Jurkat, Clone E6-1 (cell line): Measurements from ENCODE around the gene DOCK11.
"Not testable (repeated sequence)": the region's sequence is repeated elsewhere in the genome, so short reads cannot be mapped to it uniquely, and the experiment has no call there.

Experiments used
- DNase-seq: peaks from one replicate; pipeline ENCODE4 v3.0.0-alpha.2; 2011; ENCODE audit warnings: low read depth, low spot score
- H3K4me3 ChIP-seq: 2 replicates; pipeline ENCODE4 v1.5.1; 2011; ENCODE audit warnings: mild to moderate bottlenecking, low read length, control low read depth, moderate library complexity

Gene DOCK11

DNA sequence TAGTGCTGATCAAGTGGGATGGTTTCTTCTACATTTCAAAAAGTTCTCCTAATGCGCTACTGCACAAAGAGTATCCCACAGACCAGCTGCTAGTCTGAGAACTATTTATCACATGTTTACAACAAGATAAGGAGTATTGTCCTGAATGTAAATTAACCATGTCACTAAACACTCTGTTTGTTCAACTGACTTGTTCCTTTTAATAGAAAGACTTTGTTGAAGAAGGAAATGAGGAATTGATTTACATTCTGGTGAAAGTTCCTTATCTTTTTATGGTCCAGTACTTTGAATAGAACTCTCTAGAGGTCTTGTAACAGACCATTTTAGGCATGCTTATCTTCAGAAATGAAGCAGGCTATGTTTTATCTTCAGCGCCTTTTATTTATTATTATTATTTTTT, 164.5 kb downstream of the DOCK11 start:
- DNase-seq = no peak
- no peak overlapping the region for H3K4me3 ChIP-seq

DNA sequence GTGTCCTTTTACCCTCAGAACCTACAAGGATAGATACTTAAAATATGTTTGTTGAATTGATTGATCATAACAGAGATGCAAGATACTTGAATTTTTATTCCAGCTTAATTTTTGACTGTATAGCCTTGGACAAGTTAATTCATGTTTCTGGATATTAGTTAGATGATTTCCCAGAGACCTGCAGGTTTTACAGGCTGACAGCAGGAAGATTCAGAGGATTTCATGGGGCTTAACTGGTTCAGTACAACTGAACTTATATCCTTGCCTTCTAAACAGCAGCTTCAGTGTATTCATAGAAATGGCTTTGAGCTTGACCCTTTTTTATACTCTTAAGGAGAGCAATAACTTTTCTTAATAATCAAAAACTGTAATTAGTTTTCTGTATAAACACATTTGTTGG, 169.6 kb downstream of the DOCK11 start:
- no peak overlapping the region for H3K4me3 ChIP-seq

DNA sequence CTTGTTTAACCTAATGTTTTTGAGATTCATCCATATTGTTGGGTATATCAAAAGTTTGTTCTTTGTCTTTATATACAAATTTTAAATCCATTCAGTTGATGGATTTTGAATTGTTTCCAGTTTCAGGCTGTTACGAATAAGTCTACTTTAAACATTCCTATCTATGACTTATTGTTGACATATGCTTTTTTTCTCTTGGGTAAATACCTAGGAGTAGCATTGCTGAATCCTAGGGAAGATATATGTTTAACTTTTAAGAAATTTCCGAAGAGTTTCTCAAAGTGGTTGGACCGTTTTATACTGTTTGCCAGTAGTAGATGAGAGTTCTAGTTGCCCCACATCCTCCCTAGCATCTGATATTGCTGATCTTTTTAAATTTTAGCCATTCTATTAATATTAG, 170.9 kb downstream of the DOCK11 start:
- DNase-seq = no peak
- H3K4me3 ChIP-seq = no peak overlapping the region

More for the DNA sequence above, 169.6 kb downstream of the DOCK11 start:
- DNase-seq = no peak

DNA sequence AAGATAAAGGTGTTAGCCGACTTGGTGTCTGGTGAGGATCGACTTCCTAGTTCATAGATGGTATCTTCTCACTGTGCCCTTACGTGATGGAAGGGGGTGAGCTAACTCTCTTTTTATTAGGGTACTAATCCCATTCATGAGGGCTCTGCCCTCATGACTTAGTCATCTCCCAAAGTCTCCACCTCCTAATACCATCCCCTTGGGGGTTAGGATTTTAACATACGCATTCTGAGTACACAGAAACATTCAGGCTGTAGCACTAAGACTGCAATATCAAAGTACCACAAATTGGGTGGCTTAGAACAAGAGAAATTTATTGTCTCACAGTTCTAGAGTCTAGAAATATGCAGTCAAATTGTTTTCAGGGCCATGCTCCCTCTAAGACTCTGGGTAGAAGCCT, 173.8 kb downstream of the DOCK11 start:
- no peak overlapping the region for H3K4me3 ChIP-seq
- no peak for DNase-seq

DNA sequence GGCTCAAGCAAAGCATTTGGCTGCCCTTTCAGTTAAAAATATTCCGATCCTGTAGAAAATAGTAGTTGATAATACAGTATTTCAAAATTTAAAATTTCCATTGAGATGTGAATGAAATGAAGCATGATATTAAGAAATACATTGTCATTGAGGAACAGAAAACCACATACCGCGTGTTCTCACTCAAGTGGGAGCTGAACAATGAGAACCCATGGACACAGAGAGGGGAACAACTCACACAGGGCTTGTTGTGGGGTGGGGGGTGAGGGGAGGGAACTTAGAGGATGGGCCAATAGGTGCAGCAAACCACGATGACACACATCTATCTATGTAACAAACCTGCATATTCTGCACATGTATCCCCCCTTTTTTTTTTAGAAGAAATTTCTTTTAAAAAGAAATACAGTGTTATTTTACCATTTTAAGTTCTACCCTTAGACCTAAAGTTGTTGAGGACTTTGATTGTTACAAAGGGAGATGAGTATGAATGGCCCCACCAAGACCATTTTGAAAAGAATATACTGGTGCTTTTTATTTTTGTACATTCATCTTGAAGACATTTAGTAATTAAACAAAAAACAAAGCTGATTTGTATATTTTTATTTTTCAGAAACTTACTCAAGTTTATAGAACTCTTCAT, 179.8 kb downstream of the DOCK11 start:
- no peak overlapping the region for H3K4me3 ChIP-seq
- DNase-seq = no peak

DNA sequence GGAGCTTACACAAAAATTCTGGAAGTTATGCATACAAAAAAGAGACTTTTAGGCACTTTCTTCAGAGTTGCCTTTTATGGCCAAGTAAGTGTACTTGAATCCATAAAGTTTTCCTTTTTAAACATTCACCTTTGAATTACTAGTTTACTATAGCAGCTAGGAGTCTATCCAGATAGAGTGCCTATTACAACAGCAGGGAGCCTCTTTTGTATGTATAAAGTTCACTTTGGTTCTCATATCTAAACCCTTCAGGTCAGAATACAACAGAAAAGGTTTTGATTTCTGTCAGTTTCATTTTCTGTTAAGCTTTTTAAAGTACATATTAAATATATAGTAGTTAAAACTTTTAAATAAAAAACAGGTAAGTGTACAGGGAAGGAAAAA, 180.3 kb downstream of the DOCK11 start:
- DNase-seq = no peak

DNA sequence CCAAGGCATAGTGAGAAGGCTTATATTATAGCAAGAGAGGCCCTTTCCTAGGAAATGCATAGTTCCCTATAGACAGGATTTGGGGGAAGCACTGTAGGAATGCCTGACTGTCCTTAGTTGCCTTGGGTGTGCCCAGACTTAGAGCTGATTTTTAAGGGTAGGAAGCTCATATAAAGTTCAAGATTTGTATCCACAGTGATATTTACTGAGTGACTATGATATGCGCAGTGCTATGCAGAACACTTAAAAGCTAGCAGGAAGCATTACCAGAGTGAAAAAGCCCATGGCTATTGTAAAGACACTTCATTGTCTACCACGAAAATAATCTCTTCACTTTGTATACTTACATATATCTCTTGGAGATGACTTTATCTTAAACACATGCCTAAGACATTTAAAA, 181.7 kb downstream of the DOCK11 start:
- no peak for DNase-seq
- H3K4me3 ChIP-seq = no peak overlapping the region

More for the DNA sequence above, 180.3 kb downstream of the DOCK11 start:
- no peak overlapping the region for H3K4me3 ChIP-seq

DNA sequence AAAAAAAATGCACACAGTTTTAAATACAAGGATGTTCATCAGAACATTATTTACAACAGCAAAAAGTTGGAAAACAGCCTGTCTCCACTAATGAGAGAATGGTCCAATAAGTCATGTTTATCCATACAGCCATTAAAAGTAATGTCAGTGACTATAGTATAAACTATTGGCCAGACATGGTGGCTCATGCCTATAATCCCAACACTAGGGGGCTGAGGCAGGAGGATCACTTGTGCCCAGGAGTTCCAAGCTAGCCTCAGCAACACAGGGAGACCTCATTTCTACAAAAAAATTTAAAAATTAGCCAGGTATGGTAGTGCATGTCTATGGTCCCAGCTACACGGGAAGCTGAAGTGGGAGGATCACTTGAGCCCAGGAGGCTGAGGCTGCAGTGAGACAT, 183.7 kb downstream of the DOCK11 start:
- DNase-seq = no peak
- H3K4me3 ChIP-seq = no peak overlapping the region

DNA sequence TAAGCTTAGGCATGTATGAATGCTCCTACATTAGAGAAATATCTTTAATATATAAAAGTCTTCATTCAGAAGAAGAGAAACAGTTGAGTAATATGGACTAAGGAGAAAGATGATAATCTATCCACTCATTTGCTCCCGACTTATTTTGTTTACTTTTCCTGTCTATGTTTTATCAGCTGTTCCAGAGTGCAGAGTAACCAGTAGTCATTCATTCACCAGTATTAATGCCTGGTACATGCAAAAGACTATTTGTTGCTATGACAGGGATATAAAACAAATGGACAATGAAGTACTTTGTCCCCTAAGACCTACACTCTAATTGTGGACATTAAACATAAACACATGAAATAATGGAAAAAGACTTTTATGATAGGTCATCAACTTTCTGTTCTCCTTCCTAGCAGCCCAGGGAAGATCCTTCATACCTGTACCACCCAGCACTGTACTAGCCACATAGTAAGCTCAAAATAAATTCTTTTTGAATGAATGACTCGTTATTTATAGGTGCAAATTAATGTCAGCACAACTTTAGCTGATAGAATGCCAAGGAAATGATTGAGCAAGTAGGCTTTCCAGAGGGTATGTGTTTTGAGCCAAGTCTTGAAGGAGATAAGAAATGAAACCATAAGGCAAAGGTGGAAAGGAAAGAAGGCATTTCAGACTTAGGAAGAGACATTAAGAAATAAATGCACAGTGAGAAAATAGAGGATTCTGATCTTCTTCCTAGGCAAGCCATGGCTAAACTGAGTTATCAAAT, 186.8 kb downstream of the DOCK11 start:
- H3K4me3 ChIP-seq = no peak overlapping the region
- DNase-seq = no peak

DNA sequence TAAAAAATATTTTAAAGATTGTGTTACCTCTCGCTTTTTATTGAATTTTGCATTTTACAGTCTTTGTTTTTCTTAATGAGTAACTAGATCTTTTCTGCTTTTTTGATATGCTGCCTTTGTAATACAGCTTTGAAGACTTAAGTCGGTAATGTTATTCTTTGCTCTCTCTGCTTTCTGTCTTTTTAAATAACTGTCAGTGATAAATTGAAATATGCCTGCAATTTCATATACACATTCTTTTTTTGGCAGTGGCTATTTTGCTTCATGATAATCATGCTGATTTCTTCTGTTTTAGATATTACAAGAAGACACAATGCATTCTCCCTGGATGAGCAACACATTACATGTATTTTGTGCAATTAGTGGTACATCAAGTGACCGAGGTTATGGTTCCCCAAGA, 189.8 kb downstream of the DOCK11 start:
- no peak overlapping the region for H3K4me3 ChIP-seq
- no peak for DNase-seq

DNA sequence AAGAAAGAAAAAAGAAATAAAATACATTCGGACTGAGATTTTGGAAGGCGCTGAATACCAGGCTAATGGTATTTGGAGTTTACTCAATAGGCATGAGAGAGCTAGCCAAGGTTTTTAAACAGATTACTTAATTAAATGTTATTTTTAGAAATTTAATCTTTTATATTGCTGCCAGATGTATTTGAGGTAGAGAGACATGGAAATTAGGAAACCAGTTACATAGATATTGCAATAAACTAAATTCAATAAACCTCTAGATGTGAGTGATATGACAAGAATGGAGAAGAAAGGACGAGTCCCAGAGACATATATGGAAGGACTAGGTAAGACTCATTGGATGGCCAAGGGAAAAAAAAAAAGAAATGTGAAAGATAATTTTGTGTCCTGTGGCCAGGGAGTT, 193.3 kb downstream of the DOCK11 start:
- H3K4me3 ChIP-seq = no peak overlapping the region
- DNase-seq = no peak

DNA sequence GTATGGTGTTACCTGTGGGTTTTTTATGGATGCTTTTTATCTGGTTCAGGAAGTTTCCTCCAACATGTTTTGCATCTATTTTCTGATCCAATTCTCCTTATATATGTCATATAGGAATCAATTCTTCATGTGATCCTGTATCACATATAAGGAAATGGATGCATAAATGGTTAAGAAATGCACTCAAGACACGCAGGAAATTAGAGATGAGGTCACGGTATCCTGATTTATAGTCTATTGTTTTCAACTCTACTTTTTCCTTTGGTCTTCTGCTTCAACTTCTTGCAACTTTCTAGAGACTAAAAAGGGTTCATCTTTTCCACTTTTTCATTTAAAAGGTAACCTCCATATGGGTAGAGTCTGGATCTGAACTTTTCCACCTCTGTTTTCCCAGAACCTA, 198.2 kb downstream of the DOCK11 start:
- no peak overlapping the region for H3K4me3 ChIP-seq
- DNase-seq = no peak

DNA sequence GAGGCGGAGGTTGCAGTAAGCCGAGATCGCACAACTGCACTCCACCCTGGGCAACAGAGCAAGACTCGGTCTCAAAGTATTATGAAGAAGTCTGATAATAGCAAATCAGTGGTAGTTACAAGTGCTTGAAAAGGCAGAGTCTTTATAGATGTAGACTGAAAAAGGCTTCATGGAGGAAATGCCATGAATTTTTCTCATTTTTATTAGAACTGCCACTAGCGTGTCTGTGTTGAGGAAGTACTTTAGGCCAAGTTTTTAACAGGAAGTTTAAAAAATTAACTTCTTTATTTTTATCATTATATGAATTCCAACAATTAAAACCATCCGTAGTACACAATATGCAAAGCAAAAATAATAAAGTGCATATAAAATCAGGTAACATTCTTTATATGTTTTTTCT, 199.0 kb downstream of the DOCK11 start:
- DNase-seq = no peak
- H3K4me3 ChIP-seq = no peak overlapping the region

DNA sequence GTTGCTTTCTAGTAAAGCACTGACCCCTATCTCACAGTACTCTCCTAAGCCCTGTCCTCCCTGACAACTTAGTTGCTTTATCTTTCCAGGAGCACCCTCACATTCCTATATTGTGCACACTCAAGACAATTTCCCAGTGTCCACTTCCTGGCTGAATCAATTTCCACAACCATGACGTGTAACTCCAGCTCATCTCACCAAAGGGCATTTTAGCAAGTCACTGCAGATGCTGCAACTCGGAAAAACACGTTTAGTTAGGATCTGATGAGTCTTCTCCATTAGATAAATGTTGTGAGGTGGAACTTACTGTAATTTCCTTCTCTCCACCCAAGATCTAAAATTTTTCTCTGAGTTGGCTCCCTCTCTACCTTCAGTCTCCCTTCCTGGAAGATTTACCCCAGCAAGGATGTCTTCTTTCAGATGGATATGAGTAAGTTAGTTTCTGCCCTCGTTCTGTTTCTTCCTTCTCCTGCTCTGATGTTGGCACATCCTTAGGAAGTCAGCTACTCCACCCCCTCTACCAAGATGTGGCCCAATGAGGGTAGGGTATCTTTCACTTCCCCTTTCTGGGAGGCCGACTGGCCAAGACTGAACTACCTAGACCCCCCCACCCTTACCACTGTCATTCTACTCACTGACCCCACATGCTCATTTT, 203.0 kb downstream of the DOCK11 start:
- no peak overlapping the region for H3K4me3 ChIP-seq
- no peak for DNase-seq

DNA sequence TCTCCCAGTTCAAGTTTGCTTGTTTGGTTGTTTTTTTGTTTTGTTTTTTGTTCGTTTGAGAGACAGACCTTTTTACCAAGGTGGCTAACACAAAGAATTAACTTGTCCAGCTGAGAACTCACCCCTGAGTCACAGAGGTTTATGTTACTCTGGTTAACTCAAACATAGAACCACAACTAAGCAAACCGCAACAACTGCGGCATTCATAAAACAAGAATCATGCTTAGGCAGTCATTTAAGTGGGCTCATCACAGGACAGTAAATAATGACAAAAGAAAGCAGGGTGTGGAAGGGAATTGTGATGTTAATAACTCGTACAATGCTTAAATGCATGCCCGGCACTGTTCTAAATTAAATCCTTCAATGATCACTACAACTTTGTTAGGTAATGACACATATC, 207.1 kb downstream of the DOCK11 start:
- DNase-seq = no peak
- no peak overlapping the region for H3K4me3 ChIP-seq

DNA sequence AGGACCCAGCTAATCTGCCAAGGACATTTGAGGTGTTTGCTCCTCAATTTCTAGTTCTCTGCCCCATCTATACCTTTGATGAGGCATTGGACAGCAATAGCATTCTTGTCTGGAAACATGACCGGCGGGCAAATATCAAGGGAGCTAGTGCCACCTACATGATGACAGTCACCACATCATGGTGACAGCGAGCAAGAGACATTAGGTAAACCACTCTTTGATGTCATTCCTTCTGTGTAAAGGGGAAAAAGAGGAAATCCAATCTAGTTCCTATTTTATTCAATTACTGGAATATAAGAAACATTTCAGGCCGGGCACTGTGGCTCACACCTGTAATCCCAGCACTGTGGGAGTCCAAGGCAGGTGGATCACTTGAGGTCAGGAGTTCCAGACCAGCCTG, 211.1 kb downstream of the DOCK11 start:
- no peak overlapping the region for H3K4me3 ChIP-seq
- no peak for DNase-seq

DNA sequence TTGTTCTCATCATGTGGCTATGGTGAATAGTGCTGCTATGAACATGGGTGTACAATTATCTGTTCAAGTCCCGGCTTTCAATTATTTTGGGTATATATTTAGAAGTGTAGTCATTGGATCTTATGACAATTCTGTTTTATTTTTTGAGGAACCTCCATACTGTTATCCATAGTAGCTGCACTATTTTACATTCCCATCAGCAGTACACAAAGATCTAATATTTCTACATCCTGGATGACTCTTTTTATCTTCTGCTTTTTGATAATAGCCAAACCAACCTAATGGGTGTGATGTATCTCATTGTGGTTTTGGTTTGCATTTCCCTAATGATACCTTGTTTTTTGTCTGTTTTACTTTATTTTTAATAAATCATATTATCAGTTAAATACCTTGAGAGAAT, 218.9 kb downstream of the DOCK11 start:
- no peak overlapping the region for H3K4me3 ChIP-seq
- no peak for DNase-seq

DNA sequence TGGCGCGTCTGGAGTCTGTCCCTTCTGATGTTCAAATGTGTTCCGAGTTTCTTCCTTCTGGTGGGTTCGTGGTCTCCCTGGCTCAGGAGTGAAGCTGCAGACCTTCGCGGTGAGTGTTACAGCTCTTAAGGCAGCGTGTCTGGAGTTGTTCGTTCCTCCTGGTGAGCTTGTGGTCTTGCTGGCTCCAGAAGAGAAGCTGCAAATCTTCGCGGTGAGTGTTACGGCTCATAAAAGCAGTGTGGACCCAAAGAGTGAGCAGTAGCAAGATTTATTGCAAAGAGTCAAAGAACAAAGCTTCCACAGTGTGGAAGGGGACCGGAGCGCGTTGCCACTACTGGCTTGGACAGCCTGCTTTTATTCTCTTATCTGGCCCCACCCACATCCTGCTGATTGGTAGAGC, 220.3 kb downstream of the DOCK11 start:
- not testable (repeated sequence) for DNase-seq, H3K4me3 ChIP-seq

DNA sequence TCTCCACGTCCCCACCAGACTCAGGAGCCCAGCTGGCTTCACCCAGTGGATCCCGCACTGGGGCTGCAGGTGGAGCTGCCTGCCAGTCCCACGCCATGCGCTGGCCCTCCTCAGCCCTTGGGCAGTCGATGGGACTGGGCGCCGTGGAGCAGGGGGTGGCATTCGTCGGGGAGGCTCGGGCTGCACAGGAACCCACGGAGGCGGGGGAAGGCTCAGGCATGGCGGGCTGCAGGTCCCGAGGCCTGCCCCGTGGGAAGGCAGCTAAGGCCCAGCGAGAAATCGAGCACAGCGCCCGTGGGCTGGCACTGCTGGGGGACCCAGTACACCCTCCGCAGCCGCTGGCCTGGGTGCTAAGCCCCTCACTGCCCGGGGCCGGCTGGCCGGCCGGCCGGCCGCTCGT, 221.2 kb downstream of the DOCK11 start:
- H3K4me3 ChIP-seq = not testable (repeated sequence)

DNA sequence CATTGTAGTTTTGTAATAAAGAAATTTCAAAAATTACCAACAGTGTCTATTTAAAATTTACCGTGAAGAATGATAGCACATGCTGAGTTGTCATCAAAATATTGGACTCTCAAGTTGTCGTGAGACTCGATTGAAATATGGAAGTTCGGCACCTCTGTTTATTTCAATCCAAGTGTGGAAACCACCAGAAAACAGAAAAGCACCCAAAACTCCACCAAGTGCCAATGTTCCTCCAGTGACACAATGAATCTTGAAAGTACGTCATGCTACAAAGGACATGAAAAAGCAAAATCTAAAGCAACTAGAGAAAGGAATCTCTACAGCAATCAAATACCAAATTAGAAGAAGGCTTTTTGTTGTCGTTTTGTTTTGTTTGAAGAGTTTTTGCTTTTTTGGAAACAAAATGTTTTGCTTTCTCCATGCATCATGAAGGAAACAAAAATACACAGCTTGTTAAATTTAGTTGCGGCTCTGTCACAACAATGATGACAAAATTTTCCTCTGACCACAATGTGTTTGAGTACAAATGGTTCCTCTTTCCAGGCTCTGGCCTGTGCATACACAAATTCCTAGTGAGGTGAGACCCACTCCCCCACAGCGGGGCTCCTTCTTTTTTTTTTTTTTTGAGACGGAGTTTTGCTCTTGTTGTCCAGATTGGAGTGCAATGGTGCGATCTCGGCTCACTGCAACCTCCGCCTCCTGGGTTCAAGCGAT, 222.2 kb downstream of the DOCK11 start:
- no peak for DNase-seq
- no peak overlapping the region for H3K4me3 ChIP-seq

More for the DNA sequence above, 221.2 kb downstream of the DOCK11 start:
- DNase-seq = not testable (repeated sequence)
